ENCODE measurements around the gene NOP56. TPM values are rescaled to one million over a fixed set of nuclear protein-coding genes. Genes with fewer than 3 reads are reported as not detected.

NOP56 gene
- total and polyA plus RNA-seq, 9 of the 15 experiments (the other 6 are each of a cell fraction or from before 2014, with no cell fraction given) = 295 to 697 (median 439) TPM

GRCh38 chr20:2663887-2664719, 11.7 kb downstream of the NOP56 start, which contains the start of gene IDH3B (continued):
- TF ChIP-seq, protein P1, sequence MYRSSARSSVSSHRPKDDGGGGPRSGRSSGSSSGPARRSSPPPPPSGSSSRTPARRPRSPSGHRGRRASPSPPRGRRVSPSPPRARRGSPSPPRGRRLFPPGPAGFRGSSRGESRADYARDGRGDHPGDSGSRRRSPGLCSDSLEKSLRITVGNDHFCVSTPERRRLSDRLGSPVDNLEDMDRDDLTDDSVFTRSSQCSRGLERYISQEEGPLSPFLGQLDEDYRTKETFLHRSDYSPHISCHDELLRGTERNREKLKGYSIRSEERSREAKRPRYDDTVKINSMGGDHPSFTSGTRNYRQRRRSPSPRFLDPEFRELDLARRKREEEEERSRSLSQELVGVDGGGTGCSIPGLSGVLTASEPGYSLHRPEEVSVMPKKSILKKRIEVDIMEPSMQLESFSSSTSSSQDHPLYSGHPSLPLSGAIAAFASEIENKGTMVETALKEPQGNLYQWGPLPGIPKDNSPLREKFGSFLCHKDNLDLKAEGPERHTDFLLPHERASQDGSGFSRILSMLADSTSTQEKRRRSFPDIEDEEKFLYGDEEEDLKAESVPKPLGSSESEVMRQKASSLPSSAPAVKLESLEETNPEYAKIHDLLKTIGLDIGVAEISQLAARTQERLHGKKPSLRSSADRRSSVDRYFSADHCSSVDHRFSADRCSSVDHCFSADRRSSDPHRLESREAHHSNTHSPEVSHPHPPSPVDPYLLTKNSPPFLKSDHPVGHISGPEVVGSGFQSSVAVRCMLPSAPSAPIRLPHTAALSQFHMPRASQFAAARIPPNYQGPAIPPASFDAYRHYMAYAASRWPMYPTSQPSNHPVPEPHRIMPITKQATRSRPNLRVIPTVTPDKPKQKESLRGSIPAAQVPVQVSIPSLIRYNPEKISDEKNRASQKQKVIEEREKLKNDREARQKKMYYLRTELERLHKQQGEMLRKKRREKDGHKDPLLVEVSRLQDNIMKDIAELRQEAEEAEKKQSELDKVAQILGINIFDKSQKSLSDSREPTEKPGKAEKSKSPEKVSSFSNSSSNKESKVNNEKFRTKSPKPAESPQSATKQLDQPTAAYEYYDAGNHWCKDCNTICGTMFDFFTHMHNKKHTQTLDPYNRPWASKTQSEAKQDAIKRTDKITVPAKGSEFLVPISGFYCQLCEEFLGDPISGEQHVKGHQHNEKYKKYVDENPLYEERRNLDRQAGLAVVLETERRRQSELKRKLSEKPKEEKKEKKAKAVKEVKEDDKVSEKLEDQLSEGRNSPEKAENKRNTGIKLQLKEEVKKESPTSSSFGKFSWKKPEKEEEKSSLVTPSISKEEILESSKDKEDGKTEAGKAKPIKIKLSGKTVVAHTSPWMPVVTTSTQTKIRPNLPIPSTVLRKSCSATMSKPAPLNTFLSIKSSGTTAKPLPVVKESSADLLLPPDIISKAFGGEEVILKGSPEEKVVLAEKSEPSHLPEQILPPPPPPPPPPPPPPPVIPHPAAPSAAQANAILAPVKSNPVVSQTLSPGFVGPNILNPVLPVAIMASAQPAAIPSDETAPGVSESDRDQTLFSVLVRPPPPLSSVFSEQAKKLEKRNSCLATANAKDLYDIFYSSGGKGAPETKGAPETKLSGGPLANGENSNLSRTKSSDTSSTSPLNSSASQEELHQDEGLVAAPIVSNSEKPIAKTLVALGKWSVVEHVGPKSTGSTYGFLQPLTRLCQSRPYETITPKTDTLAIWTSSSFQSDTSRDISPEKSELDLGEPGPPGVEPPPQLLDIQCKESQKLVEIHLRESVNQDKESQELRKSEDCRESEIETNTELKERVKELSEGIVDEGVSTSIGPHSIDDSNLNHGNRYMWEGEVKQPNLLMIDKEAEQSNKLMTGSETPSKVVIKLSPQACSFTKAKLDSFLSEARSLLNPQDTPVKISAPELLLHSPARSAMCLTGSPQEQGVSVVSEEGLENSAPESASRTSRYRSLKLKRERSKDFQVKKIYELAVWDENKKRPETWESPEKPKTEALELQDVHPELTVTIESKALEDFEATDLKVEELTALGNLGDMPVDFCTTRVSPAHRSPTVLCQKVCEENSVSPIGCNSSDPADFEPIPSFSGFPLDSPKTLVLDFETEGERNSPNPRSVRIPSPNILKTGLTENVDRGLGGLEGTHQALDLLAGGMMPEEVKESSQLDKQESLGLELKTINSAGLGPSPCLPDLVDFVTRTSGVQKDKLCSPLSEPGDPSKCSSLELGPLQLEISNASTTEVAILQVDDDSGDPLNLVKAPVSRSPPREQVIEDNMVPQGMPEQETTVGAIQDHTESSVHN (IDR thresholded peaks at IDR 0.05; ENCODE audit: borderline replicate concordance in 1 of 2, low read depth in 1 of 2) = no peak
- peak; percentile 39 for TF ChIP-seq MGA (IDR thresholded peaks at IDR 0.05)
- TF ChIP-seq ZNF583 (CRISPR knock-in tag; IDR thresholded peaks at IDR 0.05) = no peak
- TF ChIP-seq CBX1 (IDR thresholded peaks at IDR 0.05; ENCODE audit: low read depth) = no peak
- TF ChIP-seq ZFP30 (CRISPR knock-in tag; IDR thresholded peaks at IDR 0.05; ENCODE audit: borderline replicate concordance) = no peak
- TF ChIP-seq GTF2A2 (tag; IDR thresholded peaks at IDR 0.05) = no peak
- TF ChIP-seq RAD51 (IDR thresholded peaks at IDR 0.05; ENCODE audit: borderline replicate concordance, low read depth) = no peak

Measured in K562 (cell line).